GM21381 (cell line): ENCODE data around the gene SMG5.
"Not testable (repeated sequence)": the region's sequence is repeated elsewhere in the genome, so short reads cannot be mapped to it uniquely, and the experiment has no call there.

Experiments used
- ATAC-seq: cut with Tn5 transposase; IDR thresholded peaks from one replicate; pipeline ENCODE4 v1.9.1; 2021; ENCODE audit warnings: mild to moderate bottlenecking, moderate library complexity; ENCODE audit not compliant: unreplicated experiment

The SMG5 gene, protein sequence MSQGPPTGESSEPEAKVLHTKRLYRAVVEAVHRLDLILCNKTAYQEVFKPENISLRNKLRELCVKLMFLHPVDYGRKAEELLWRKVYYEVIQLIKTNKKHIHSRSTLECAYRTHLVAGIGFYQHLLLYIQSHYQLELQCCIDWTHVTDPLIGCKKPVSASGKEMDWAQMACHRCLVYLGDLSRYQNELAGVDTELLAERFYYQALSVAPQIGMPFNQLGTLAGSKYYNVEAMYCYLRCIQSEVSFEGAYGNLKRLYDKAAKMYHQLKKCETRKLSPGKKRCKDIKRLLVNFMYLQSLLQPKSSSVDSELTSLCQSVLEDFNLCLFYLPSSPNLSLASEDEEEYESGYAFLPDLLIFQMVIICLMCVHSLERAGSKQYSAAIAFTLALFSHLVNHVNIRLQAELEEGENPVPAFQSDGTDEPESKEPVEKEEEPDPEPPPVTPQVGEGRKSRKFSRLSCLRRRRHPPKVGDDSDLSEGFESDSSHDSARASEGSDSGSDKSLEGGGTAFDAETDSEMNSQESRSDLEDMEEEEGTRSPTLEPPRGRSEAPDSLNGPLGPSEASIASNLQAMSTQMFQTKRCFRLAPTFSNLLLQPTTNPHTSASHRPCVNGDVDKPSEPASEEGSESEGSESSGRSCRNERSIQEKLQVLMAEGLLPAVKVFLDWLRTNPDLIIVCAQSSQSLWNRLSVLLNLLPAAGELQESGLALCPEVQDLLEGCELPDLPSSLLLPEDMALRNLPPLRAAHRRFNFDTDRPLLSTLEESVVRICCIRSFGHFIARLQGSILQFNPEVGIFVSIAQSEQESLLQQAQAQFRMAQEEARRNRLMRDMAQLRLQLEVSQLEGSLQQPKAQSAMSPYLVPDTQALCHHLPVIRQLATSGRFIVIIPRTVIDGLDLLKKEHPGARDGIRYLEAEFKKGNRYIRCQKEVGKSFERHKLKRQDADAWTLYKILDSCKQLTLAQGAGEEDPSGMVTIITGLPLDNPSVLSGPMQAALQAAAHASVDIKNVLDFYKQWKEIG

DNA sequence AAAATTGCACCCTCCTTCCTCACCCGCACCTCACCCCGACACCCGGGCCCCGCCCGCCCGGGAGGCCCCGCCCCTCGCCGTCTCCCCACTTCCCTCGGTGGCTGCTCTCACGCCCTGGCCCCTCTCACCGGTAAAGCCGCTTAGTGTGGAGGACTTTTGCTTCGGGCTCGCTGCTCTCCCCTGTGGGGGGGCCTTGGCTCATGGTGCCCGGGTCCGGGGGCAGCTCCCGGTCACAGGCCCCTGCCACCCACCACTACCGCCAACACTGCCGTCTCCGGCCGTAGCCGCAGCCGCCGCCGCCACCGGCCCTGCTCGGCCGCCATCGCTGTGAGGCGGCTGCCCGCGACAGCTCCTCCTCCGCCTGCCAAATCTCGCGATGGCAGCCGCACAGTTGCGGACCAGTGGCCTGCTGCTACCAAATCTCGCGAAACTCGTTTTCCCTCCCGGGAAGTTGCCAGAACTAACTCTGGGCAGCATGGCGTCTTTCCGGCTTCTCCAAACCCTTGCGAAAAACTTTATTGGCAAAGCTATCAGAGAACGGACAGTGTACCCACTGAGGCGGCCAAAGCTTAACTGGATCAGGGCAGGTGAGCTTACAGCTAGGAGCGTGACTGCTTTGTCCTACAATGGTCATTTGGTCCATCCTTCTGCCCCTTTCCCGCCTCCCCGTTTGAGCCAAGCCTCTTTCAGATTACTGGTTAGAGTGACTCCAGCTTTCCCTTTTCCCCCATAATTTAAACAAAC, at the start of gene SMG5:
Gene SMG5, minus strand, starts transcription at position 347 of the 744 bp plus-strand sequence. Its CDS starts 145 bp downstream, at position 202.
- ATAC-seq, result peak; percentile 74

DNA sequence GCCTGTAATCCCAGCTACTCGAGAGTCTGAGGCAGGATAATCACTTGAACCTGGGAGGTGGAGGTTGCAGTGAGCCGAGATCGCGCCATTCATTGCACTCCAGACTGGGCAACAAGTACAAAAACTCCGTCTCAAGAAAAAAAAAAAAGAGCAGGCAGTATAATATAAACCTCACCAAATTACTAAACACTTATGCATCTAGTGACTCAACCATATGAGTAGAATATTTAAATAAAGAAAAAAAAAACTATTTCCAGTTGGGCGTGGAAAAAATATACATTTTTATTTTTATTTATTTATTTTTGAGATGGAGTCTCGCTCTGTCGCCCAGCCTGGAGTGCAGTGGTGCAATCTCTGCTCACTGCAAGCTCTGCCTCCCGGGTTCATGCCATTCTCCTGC, 40.6 kb upstream of the SMG5 start:
- ATAC-seq, result not testable (repeated sequence)

DNA sequence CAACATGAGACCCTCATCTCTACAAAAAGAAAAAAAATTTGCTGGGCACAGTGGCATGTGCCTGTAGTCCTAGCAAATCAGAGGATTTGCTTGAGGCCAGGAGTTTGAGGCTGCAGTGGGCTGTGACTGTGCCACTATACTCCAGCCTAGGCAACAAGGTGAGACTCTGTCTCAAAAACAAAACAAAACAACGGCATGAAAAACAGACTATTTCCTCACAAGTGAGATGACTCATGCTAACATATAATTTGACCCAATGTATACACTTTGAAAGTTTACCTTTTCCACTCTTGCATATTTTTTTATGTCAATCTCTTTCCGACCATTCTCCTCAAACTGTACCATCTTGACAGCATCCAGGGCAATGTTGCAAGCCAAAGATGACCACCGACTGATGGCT, 37.9 kb upstream of the SMG5 start:
- no peak for ATAC-seq

DNA sequence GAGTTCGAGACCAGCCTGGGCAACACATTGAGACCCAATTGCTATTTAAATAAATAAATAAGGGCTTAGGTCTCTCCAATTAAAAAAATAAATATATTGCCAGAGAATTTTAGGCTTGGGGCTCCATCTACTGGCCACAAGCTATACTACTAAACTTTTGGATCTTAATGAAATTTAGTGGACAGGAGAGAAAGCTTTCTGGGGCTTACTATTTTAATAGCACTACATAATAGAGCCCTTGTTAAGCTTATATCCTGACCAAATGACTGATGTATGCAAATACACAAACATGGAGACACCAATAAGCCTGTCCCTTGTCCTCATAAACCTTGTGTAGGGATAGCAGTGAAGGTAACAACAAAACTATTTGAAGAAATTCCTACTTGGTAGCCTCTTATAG, 37.0 kb upstream of the SMG5 start:
- ATAC-seq, result no peak

DNA sequence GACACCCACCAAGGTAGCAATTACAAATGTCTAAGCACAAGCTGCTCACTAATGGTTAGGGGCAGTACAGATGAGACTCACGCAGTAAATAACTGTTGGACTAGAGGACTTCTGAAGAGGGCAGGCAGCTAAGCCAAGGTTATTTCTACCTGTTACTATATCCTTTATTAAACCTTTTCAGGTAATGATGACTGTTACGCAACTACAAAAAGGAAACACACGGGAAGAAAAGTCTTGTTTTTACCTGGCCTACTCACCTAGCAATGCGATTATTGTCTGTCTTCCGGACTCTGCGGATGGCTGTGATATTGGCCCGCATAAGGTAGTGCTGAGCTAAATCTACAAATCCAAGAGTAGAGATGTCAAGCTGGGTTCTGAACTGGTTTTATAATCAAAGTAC, 34.3 kb upstream of the SMG5 start:
- ATAC-seq, result no peak

DNA sequence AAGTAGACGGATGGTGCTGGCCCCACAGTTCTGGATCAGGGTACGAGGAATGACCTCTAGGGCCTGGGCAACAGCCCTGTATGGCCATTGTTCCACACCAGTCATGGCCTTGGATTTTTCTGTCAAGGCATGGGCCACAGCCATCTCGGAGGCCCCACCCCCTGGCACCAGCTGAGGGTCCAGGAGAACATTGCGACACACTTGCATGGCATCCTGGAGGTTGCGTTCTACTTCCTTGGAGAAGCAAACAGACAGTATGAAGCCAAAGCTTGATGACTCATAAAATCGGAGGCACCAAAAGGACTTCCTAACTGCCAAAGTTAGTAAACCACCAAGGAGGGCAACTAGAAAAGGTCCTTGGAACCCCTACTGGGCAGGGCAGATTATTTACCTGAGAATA, 28.3 kb upstream of the SMG5 start:
- no peak for ATAC-seq

DNA sequence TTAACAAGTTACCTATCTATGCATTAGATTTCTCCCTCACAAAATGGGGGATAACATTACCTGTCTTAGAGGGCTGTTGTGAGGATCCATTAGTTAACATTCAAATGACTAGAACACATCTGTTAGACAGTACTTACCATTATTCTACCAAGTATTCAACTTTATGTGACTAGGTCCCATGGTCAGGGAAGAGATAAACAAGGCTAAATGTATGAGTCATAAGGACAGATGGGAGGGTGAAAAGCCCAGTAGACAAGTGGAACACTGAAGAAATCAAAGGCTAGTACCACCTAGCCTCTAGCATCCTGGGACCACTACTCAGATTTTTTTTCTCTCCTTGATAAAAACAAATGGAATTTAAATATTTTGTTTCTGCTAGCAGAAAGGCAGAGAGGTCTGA, 25.5 kb upstream of the SMG5 start:
- no peak for ATAC-seq

DNA sequence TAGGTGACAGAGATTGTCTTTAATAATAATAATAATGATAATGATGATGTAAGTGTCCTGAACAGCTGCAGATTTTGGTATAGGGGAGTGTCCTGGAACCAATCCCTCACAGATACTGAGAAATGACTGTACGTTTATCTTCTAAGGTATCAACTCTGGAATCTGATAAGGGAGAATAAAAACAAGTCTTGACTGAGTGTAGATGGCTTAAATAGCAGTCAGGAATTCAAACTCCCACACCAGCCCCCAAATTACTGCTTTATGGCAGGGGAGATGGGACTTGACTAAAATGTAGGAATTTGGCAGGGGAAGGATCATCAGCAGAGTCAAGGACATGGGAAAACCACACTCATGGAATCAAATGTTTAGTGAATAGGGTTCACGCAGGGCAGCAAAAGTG, 22.6 kb upstream of the SMG5 start:
- no peak for ATAC-seq

DNA sequence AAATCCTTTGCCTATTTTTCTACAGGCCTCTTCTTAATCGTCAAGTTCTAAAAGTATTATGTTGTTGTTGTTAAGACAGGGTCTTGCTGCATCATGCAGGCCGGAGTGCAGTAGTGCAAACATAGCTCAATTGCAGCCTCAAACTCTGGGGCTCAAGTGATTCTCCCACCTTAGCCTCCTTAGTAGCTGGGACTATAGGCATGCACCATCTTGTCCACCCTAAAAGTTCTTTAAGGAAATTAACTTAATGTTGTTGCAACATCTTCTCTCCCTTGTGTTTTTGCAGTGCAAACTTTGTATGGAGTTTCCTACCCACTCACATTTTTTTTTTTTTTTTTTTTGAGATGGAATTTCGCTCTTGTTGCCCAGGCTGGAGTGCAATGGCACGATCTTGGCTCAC, 20.6 kb upstream of the SMG5 start:
- no peak for ATAC-seq

DNA sequence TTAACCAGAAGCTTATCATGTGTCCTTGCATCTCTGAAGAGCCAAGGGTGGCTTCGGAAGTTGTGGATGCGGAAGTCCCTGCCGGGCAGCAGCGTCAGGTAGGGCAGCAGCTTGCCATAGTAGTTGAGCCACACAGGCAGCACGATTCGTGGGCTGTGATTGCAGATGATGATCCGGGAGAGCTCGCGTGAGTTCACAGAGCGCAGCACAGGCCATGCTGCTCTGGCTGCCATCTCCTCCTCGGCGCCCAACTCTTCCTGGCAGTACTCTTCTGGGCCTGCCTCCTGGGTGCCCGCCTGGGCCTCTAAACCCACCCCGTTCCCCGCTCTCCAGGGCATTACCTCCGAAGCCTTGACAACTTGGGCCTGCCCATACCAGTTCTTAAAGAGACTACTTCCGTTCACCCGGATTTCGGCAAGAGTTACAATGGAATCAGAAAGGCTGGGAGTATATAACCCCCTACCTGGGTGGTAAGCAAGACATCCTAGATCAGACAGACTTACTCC, 16.3 kb upstream of the SMG5 start, which contains the start of gene VHLL:
Gene VHLL, minus strand, starts transcription at position 456 of the 506 bp plus-strand sequence. Its CDS starts 118 bp downstream, at position 338.
- ATAC-seq, result no peak

DNA sequence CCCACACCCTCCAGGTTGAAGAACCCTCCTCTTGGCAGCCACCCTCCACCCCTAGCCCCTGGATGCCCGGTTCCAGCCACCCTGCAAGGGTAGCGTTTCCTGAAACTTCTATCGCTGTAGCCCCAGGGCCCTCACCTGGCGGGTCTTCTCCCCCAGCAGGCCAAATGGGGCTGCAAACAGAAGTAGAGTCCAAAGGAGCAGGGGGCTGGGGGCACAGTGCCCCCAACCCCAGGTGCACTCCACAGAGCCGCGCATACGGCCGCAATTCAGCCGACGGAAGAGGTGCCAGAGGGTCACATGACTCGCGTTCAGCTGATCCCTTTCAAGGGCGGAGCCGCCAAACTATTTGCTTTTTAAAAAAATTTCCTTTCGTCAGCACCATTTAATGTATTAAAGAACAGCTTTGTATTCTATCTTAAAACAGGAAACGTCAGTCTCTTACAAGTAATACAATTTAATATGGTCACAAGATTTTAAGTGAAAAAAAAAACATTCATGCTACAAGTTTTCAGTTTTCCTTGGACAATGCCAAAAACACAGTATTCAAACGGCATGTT, 12.8 kb upstream of the SMG5 start, which contains the start of gene GLMP:
Gene GLMP, minus strand, starts transcription at position 289 of the 557 bp plus-strand sequence. Its CDS starts 34 bp downstream, at position 255.
- no peak for ATAC-seq

DNA sequence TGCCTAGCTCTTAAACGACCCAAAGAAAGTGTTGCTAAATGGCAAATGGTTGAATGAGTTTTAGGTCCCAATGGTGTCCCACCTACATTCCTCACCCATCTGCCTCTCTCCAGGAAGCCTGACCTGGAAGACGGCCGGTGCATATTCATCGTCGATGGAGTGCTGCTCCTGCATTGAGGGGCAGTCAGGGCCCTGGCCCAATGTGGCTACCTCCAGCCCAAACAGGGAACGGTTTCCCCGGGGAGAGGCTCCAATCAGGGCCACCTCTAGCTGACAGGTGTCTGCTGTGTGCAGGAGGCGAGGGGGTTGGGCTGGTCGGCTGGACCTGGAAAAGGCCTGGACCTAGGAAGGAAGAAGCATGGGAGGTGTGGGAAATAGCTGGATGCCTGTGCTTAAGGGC, 11.3 kb upstream of the SMG5 start:
- no peak for ATAC-seq

DNA sequence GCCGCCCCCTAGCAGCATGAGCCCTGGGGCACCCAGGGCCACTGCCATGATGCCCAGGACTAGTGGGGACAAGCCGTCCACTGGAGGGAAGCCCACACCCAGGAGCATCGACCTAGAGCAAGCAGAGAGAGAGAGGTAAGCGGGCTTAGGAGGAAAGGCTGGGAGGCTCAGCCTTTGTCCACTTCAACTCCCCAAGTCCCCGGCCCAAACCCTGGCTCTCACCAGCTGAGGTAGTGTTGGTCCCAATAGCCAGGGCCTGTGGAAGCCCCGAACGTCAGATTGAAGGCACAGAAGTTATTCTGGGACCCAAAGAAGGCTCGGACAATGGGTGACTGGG, 10.4 kb upstream of the SMG5 start:
- no peak for ATAC-seq

DNA sequence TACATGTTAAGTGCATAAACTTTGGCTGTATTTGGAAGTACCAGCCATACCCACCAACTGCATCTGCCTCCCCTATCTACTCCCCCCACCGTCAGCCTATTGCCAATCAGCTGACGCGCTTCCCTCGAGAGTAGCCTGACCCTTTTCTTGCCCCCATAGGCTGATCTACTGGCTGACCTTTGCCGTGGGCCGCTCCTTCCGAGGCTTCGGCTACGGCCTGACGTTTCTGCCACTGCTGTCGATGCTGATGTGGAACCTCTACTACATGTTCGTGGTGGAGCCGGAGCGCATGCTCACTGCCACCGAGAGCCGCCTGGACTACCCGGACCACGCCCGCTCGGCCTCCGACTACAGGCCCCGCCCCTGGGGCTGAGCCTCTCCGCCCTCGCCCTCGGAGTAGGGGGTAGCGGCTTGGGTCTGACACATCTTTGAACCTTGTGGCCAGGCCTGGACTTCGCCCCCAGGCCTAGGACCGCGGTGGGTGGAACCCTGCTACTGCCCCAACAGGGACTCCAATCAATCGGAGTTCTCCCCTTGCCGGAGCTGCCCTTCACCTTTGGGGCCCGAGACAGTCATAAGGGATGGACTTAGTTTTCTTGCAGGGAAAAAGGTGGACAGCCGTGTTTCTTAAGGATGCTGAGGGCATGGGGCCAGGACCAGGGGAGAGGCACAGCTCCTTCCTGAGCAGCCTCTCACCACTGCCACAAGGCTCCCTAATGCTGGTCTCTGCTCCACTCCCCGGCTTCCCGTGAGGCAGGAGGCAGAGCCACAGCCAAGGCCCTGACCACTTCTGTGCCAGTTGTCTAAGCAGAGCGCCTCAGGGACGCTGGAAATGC, 8.8 kb upstream of the SMG5 start:
- no peak for ATAC-seq

DNA sequence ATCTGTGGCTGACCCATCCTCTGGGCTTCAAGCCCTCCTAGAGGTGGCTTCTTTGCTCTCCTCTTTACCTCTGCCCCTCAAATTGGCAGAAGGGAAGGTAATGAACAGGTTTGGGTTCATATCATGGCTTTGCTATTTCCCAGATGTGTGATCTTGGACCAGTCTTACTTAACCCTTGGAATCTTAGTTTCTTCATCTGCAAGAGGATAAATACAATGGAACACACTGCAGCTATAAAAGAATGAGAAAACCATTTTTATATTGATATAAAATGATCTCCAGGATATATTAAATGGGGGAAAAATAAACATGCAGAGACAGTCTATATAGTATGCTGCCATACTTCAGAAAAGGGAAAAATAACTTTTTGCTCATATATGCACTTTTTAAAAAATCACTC, 7.2 kb upstream of the SMG5 start:
- no peak for ATAC-seq

DNA sequence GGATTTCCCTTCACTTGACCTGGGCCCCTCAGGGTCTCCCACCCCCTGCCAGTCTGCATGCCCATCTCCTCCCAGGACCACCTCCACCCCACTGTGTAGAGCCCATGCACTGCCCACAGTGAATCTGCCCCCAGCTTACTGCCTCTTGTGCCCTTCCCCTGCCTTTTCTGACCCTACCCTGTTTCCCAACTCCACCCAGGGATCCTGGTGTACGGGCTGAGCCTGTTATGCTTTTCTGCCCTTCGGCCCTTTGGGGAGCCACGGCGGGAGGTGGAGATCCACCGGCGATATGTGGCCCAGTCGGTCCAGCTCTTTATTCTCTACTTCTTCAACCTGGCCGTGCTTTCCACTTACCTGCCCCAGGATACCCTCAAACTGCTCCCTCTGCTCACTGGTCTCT, 3.4 kb upstream of the SMG5 start:
- ATAC-seq, result no peak

DNA sequence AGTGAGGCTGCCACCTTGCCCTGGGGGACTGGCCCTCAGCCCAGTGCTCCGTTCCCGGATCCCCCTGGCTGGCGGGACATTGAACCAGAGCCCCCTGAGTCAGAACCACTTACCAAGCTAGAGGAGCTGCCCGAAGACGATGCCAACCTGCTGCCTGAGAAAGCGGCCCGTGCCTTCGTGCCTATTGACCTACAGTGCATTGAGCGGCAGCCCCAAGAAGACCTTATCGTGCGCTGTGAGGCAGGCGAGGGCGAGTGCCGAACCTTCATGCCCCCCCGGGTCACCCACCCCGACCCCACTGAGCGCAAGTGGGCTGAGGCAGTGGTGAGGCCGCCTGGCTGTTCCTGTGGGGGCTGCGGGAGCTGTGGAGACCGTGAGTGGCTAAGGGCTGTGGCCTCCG, 2.8 kb upstream of the SMG5 start:
- ATAC-seq, result no peak

DNA sequence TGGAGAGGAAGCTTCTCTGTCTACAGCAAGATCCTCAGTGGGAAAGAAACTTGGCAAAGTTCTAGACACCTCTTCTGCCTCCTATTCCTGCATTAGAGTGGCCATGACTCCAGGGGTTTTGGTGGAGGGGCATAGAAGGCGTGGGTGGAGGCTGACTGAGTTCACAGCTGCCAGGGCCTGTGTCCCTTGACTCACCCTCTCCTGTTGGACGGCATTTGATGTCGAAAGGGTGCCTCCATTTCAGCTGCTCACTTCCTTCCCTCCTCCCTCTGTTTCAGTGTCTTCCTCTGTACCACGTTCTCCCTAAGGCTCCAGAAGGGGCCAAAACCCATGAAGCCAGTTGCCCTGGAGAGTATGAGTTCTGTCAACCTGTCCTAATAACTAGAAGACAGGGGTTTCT, 2.1 kb upstream of the SMG5 start:
- no peak for ATAC-seq

DNA sequence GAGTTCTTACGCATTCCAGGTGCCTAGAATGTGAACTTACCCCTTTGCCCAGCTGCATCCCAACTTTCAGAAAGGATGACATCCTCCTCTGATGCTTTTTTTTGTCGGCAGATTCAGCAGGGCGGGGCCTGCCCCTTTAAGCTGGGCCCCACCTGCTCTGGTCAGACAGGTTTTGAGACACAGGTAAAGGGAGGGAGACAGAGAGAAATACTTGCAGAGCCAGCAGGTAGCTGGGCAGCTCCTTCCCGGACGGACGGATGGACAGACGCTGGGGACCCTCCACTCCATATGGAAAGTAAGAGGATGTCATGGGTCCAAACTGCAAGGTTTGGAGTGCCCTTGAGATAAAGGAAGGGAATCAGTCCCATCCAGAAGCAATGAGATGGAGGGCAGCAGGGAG, 1.5 kb upstream of the SMG5 start, which contains the start of gene TMEM79:
Gene TMEM79, plus strand, starts transcription at position 214 of the 400 bp plus-strand sequence. CDS start 902 bp downstream, outside the sequence.
- ATAC-seq, result no peak
